ENCODE measurements around the gene TBC1D22A. TPM values are rescaled to one million over a fixed set of nuclear protein-coding genes. Genes with fewer than 3 reads are reported as not detected.

Gene TBC1D22A
- total and polyA plus RNA-seq, 9 of the 15 experiments (the other 6 are each of a cell fraction or from before 2014, with no cell fraction given) = 0.20 to 11.5 (median 5.2) TPM

DNA sequence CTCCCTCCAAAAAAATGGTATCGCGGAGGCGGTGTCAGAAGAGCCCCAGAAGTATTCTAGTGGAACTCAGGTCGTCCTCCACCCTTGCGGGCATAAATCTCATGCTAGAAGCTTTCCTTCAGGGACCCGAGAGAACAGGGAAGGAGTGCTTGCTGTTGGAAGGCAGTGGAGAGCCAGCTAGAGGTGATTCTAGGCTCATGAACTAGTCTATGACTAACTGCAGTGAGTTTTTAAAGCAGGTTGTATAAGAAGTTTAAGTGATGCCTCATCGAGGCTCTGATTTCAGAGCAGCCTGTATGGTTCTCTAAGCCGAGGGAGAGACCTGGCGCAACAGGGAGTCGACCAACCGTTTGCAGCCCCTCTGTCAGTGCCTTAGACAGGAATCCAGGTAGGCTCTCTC, 85.7 kb downstream of the TBC1D22A start:
- Histone ChIP-seq H3K79me2 (ENCODE audit: control insufficient read depth, insufficient read depth, low read length) (no peaks in the 10 kb centered on the region), H3K27ac (ENCODE audit: extremely low read depth, low read depth, low read length) (no peak overlapping the region), H3K9me3 (replicated peaks; ENCODE audit: control insufficient read depth, insufficient read depth, low read depth, low read length) (no peaks in the 10 kb centered on the region), H3K27me3 (ENCODE audit: control insufficient read depth in 2 of 2, insufficient read depth in 2 of 2, low read length in 2 of 2) (no peaks in the 10 kb centered on the region), H4K20me1 (replicated peaks; ENCODE audit: control insufficient read depth, insufficient read depth, low read length) (0 out of 2 replicates have a peak, but pooled peaks cover 4% of the 10 kb centered on the region), H3K9ac (ENCODE audit: insufficient read depth in 1 of 2, low read depth in 2 of 2, low read length in 2 of 2) (no peak overlapping the region), H3K4me1 (replicated peaks in 1 of 2; ENCODE audit: control insufficient read depth in 2 of 2, insufficient read depth in 2 of 2, low read length in 2 of 2) (no peaks in the 10 kb centered on the region), H3K9me1 (ENCODE audit: control insufficient read depth, insufficient read depth, low read length) (no peaks in the 10 kb centered on the region), H3K4me3 (no peak overlapping the region), H3K36me3 (ENCODE audit: control insufficient read depth, insufficient read depth, low read length) (no peaks in the 10 kb centered on the region), H3K4me2 (ENCODE audit: insufficient read depth, low read length) (no peak overlapping the region), H2AFZ (ENCODE audit: low read depth, low read length) (no peak overlapping the region)
- ChIA-PET POLR2A (no interaction called here), CTCF (ENCODE audit: low intra/inter-chr PET ratio) (no interaction called here)
- no peak for TF ChIP-seq SUPT5H (IDR thresholded peaks at IDR 0.05)
- no peak for TF ChIP-seq BRCA1 (IDR thresholded peaks at IDR 0.05)
- no peak for TF ChIP-seq BRCA1 (CRISPR knock-in tag; IDR thresholded peaks at IDR 0.05)
- no peak for TF ChIP-seq MEF2A (IDR thresholded peaks at IDR 0.05; ENCODE audit: control insufficient read depth, low read depth, low read length)
- TF ChIP-seq, protein P1, sequence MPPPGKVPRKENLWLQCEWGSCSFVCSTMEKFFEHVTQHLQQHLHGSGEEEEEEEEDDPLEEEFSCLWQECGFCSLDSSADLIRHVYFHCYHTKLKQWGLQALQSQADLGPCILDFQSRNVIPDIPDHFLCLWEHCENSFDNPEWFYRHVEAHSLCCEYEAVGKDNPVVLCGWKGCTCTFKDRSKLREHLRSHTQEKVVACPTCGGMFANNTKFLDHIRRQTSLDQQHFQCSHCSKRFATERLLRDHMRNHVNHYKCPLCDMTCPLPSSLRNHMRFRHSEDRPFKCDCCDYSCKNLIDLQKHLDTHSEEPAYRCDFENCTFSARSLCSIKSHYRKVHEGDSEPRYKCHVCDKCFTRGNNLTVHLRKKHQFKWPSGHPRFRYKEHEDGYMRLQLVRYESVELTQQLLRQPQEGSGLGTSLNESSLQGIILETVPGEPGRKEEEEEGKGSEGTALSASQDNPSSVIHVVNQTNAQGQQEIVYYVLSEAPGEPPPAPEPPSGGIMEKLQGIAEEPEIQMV (tag; conservative IDR thresholded peaks at IDR 0.05; ENCODE audit: low read depth) = no peak
- no peak for TF ChIP-seq ZNF184 (CRISPR knock-in tag; IDR thresholded peaks at IDR 0.05)
- TF ChIP-seq, protein P2, sequence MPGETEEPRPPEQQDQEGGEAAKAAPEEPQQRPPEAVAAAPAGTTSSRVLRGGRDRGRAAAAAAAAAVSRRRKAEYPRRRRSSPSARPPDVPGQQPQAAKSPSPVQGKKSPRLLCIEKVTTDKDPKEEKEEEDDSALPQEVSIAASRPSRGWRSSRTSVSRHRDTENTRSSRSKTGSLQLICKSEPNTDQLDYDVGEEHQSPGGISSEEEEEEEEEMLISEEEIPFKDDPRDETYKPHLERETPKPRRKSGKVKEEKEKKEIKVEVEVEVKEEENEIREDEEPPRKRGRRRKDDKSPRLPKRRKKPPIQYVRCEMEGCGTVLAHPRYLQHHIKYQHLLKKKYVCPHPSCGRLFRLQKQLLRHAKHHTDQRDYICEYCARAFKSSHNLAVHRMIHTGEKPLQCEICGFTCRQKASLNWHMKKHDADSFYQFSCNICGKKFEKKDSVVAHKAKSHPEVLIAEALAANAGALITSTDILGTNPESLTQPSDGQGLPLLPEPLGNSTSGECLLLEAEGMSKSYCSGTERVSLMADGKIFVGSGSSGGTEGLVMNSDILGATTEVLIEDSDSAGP (CRISPR knock-in tag; IDR thresholded peaks at IDR 0.05) = no peak
- TF ChIP-seq TOE1 (IDR thresholded peaks at IDR 0.05; ENCODE audit: borderline replicate concordance) = no peak
- TF ChIP-seq TOE1 (CRISPR knock-in tag; IDR thresholded peaks at IDR 0.05; ENCODE audit: borderline replicate concordance, low read depth) = no peak
- TF ChIP-seq, protein P3, sequence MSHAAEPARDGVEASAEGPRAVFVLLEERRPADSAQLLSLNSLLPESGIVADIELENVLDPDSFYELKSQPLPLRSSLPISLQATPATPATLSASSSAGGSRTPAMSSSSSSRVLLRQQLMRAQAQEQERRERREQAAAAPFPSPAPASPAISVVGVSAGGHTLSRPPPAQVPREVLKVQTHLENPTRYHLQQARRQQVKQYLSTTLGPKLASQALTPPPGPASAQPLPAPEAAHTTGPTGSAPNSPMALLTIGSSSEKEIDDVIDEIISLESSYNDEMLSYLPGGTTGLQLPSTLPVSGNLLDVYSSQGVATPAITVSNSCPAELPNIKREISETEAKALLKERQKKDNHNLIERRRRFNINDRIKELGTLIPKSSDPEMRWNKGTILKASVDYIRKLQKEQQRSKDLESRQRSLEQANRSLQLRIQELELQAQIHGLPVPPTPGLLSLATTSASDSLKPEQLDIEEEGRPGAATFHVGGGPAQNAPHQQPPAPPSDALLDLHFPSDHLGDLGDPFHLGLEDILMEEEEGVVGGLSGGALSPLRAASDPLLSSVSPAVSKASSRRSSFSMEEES (CRISPR knock-in tag; IDR thresholded peaks at IDR 0.05) = no peak
- TF ChIP-seq ZNF696 (CRISPR knock-in tag; conservative IDR thresholded peaks at IDR 0.05) = no peak
- no peak for TF ChIP-seq GATAD2B (IDR thresholded peaks at IDR 0.05; ENCODE audit: borderline replicate concordance)
- no peak for TF ChIP-seq GTF2A2 (tag; IDR thresholded peaks at IDR 0.05)
- FAIRE-seq = no peak
- in situ Hi-C loops (cut with MboI) (no loop called here), intact Hi-C loops (cut with micrococcal nuclease) (no loop called here)
- no peak for DNase-seq (ENCODE audit: extremely low read depth in 1 of 4, low spot score in 3 of 4)
- 79% methylated on average over 9 of the region's 11 CpGs for WGBS (ENCODE audit: insufficient coverage, low coverage, missing lambda C conversion rate)
- ATAC-seq = no peak
- no TSS peak for BruUV-seq (replicated peaks)

All from K562 (cell line).